DOHH2 (cell line): ENCODE data around the gene KCP.

ENCODE experiments used
- H3F3A ChIP-seq: fragments of 200-600 bp; sonication (generic), shearing (Covaris generic); 2 replicates; pipeline ENCODE4 v1.6.0; 2016; ENCODE audit warnings: antibody characterized with exemption, mild to moderate bottlenecking; ENCODE audit not compliant: control insufficient read depth, insufficient read depth
- H3K27ac ChIP-seq: fragments of 200-600 bp; sonication (generic); 2 replicates; pipeline ENCODE4 v1.5.1; 2014; ENCODE audit warnings: low read depth, mild to moderate bottlenecking, low read length, moderate library complexity
- H3K27me3 ChIP-seq: fragments of 200-600 bp; sonication (generic); 2 replicates; pipeline ENCODE4 v1.6.1; 2014; ENCODE audit warnings: mild to moderate bottlenecking, low read length, mixed read lengths; ENCODE audit not compliant: control insufficient read depth
- H3K36me3 ChIP-seq: fragments of 200-600 bp; sonication (generic); 2 replicates; pipeline ENCODE4 v1.6.1; 2014; ENCODE audit warnings: mild to moderate bottlenecking, low read length, moderate library complexity, mixed read lengths; ENCODE audit not compliant: control insufficient read depth
- H3K4me1 ChIP-seq: fragments of 200-600 bp; sonication (generic); 2 replicates; pipeline ENCODE4 v1.6.1; 2014; ENCODE audit warnings: mild to moderate bottlenecking, low read length, mixed read lengths; ENCODE audit not compliant: control insufficient read depth
- H3K4me2 ChIP-seq: fragments of 200-600 bp; sonication (generic); 2 replicates; pipeline ENCODE4 v1.6.0; 2014; ENCODE audit warnings: mild to moderate bottlenecking, low read length, moderate library complexity
- H3K4me3 ChIP-seq: fragments of 200-600 bp; sonication (generic); 2 replicates; pipeline ENCODE4 v1.5.1; 2014; ENCODE audit warnings: mild to moderate bottlenecking, low read length, mixed read lengths
- H3K79me2 ChIP-seq: fragments of 200-600 bp; sonication (generic); 2 replicates; pipeline ENCODE4 v1.6.1; 2014; ENCODE audit warnings: mild to moderate bottlenecking, low read length, mixed read lengths; ENCODE audit not compliant: control insufficient read depth
- H3K9me2 ChIP-seq: fragments of 200-600 bp; sonication (generic); replicated peaks from 2 replicates; pipeline ENCODE4 v1.6.1; 2014; ENCODE audit warnings: mild to moderate bottlenecking, low read length, mixed read lengths; ENCODE audit not compliant: control insufficient read depth
- H3K9me3 ChIP-seq: fragments of 200-600 bp; sonication (generic); 2 replicates; pipeline ENCODE4 v1.6.1; 2014; ENCODE audit warnings: antibody characterized with exemption, low read length, mixed read lengths; ENCODE audit not compliant: control insufficient read depth, insufficient read depth
- H4K20me1 ChIP-seq: fragments of 200-600 bp; sonication (generic); 2 replicates; pipeline ENCODE4 v1.6.0; 2014; ENCODE audit warnings: low read depth, mild to moderate bottlenecking, antibody characterized with exemption, low read length, moderate library complexity; ENCODE audit not compliant: control insufficient read depth, insufficient read depth
- EZH2phosphoT487 ChIP-seq: fragments of 200-600 bp; sonication (generic); IDR thresholded peaks from 2 replicates; pipeline ENCODE4 v1.6.1; 2017; ENCODE audit warnings: borderline replicate concordance, mild to moderate bottlenecking, antibody characterized with exemption, low read length, moderate library complexity, mixed read lengths
- TF ChIP-seq, protein P1 (sequence below): fragments of 200-600 bp; sonication (generic); IDR thresholded peaks from one replicate; pipeline ENCODE4 v1.5.1; 2014; ENCODE audit warnings: antibody characterized with exemption, mild to moderate bottlenecking, low read depth, low read length; ENCODE audit not compliant: poor library complexity, severe bottlenecking

Gene KCP

GRCh38 chr7:128937647-128938543 lies 27.4 kb upstream of the KCP start, which contains the start of gene IRF5:
IRF5 (plus strand) TSS chr7:128937927; CDS start chr7:128942082, 4,155 bp downstream.
- peak; percentile 44; the same call in 1 of the 2 replicates for TF ChIP-seq EZH2phosphoT487
- TF ChIP-seq, protein P1, sequence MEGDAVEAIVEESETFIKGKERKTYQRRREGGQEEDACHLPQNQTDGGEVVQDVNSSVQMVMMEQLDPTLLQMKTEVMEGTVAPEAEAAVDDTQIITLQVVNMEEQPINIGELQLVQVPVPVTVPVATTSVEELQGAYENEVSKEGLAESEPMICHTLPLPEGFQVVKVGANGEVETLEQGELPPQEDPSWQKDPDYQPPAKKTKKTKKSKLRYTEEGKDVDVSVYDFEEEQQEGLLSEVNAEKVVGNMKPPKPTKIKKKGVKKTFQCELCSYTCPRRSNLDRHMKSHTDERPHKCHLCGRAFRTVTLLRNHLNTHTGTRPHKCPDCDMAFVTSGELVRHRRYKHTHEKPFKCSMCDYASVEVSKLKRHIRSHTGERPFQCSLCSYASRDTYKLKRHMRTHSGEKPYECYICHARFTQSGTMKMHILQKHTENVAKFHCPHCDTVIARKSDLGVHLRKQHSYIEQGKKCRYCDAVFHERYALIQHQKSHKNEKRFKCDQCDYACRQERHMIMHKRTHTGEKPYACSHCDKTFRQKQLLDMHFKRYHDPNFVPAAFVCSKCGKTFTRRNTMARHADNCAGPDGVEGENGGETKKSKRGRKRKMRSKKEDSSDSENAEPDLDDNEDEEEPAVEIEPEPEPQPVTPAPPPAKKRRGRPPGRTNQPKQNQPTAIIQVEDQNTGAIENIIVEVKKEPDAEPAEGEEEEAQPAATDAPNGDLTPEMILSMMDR: no peak
- H4K20me1 ChIP-seq: no peaks in the 10 kb centered on the region
- peaks cover 31% of the 10 kb centered on the region for H3K27me3 ChIP-seq

GRCh38 chr7:128937271-128937646 lies 26.8 kb upstream of the KCP start:
- no peak for TF ChIP-seq EZH2phosphoT487
- TF ChIP-seq, protein P1: no peak
- Histone ChIP-seq H3K4me3 (peak overlapping the region; percentile 76), H3K4me2 (peak overlapping the region; percentile 62), H3K27me3 (peaks cover 31% of the 10 kb centered on the region), H3K36me3 (no peaks in the 10 kb centered on the region), H3K9me3 (no peaks in the 10 kb centered on the region), H3K9me2 (no peaks in the 10 kb centered on the region), H3K27ac (no peak overlapping the region), H3K79me2 (peaks cover 10% of the 10 kb centered on the region), H3K4me1 (peaks cover 63% of the 10 kb centered on the region), H3F3A (peaks cover 13% of the 10 kb centered on the region), H4K20me1 (no peaks in the 10 kb centered on the region)

More at GRCh38 chr7:128937647-128938543, 27.4 kb upstream of the KCP start, which contains the start of gene IRF5:
- no peaks in the 10 kb centered on the region for H3K36me3 ChIP-seq
- no peaks in the 10 kb centered on the region for H3K9me3 ChIP-seq
- peaks cover 13% of the 10 kb centered on the region for H3F3A ChIP-seq
- no peak within 1 kb of the TSS for H3K27ac ChIP-seq
- H3K9me2 ChIP-seq: no peaks in the 10 kb centered on the region
- H3K4me2 ChIP-seq: peak within 1 kb of the TSS; percentile 62
- H3K79me2 ChIP-seq: peaks cover 10% of the 10 kb centered on the region
- H3K4me1 ChIP-seq: peaks cover 59% of the 10 kb centered on the region
- H3K4me3 ChIP-seq: peak within 1 kb of the TSS; percentile 76

- no peak overlapping the region for H3K27ac ChIP-seq
- H3K9me2 ChIP-seq: no peaks in the 10 kb centered on the region
- H3K79me2 ChIP-seq: peaks cover 10% of the 10 kb centered on the region
- no peak overlapping the region for H3K4me2 ChIP-seq
- peaks cover 31% of the 10 kb centered on the region for H3K27me3 ChIP-seq
- no peaks in the 10 kb centered on the region for H3K9me3 ChIP-seq
- H3F3A ChIP-seq: peaks cover 13% of the 10 kb centered on the region
- H4K20me1 ChIP-seq: no peaks in the 10 kb centered on the region
- no peaks in the 10 kb centered on the region for H3K36me3 ChIP-seq
- no peak overlapping the region for H3K4me3 ChIP-seq
- peaks cover 63% of the 10 kb centered on the region for H3K4me1 ChIP-seq
- no peak for TF ChIP-seq EZH2phosphoT487
- TF ChIP-seq, protein P1: no peak
These were observed 26.3 kb upstream of the KCP start for GRCh38 chr7:128936798-128937197.
